Aorta (tissue), 5 donors: ENCODE data around the gene INAVA. TPM values are rescaled to one million over a fixed set of nuclear protein-coding genes. Genes with fewer than 3 reads are reported as not detected.

ENCODE experiments used
- ATAC-seq: fragments of 200-7000 bp; cut with Tn5 transposase; one replicate; pipeline ENCODE4 v1.9.1; 2022; ENCODE audit warnings: moderate library complexity; ENCODE audit not compliant: low FRiP score
- DNase-seq, 2 donors: peaks; one replicate each; pipeline ENCODE4 v3.0.0-alpha.2; 2020
- H3K27ac ChIP-seq, 2 donors: one replicate each; pipeline ENCODE4 v1.5.1; 2013; ENCODE audit warnings: low read length in 2 of 2, mild to moderate bottlenecking in 2 of 2, moderate library complexity in 2 of 2, control low read depth in 1 of 2, inconsistent platforms in 1 of 2, low read depth in 1 of 2
- H3K27me3 ChIP-seq, 2 donors: one replicate each; pipeline ENCODE4 v1.6.1; 2013; ENCODE audit warnings: control low read depth in 1 of 2, low read length in 1 of 2, mild to moderate bottlenecking in 1 of 2, moderate library complexity in 1 of 2; ENCODE audit not compliant: insufficient read depth in 2 of 2, control insufficient read depth in 1 of 2
- H3K36me3 ChIP-seq, 2 donors: one replicate each; pipeline ENCODE4 v1.6.1; 2013; ENCODE audit warnings: control low read depth in 1 of 2, low read length in 1 of 2, mild to moderate bottlenecking in 1 of 2; ENCODE audit not compliant: insufficient read depth in 2 of 2, control insufficient read depth in 1 of 2
- H3K4me1 ChIP-seq, 2 donors: one replicate each; pipeline ENCODE4 v1.6.1; 2013; ENCODE audit warnings: low read length in 2 of 2, control low read depth in 1 of 2, mild to moderate bottlenecking in 1 of 2, moderate library complexity in 1 of 2; ENCODE audit not compliant: insufficient read depth in 2 of 2, control insufficient read depth in 1 of 2
- H3K4me3 ChIP-seq, 2 donors: one replicate each; pipeline ENCODE4 v1.5.1; 2013; ENCODE audit warnings: low read length in 2 of 2, control low read depth in 1 of 2, mild to moderate bottlenecking in 1 of 2
- H3K9me3 ChIP-seq: one replicate; pipeline ENCODE4 v1.6.1; 2013; ENCODE audit warnings: mild to moderate bottlenecking, low read length; ENCODE audit not compliant: control insufficient read depth
- WGBS, 2 donors: extraction: QIAGEN DNeasy Blood & Tissue Kit; methylation state at CpG; one replicate each; pipeline ENCODE4 v1.1.7; 2013; 5-methylcytosine and 5-hydroxymethylcytosine counted together
- intact Hi-C, 2 donors: fragments of 100-400 bp; cut with DNase I; formaldehyde crosslinking; loops; one replicate each; pipeline versions ENCODE4 v1.14.2 to v1.15.0; 2022
- polyA plus RNA-seq, 2 donors: library from polyadenylated mRNA; stranded (reverse); fragments of 200-250 nt; gene quantifications; one replicate each; pipeline ENCODE4 v1.2.3, GENCODE V29; 2013
- total RNA-seq, 2 donors: library from RNA; stranded (reverse); fragmentation: NEBNext Ultra II Directional; extraction: Animal tissue kit (Norgen Biotek cat#: 25700); gene quantifications; one replicate each; pipeline ENCODE4 v1.2.1, GENCODE V29; 2021
- donor health status: healthy with polysubstance abuse.
- donor health status: Bipolar disorder and iron deficiency.
- donor health status: DM: no; HTN: no; CAD: no.
- donor health status: DM: no; HTN: no; CAD: no.
- donor health status: DM: yes; HTN: yes; CAD: no.

INAVA gene
- total and polyA plus RNA-seq, 4 donors = 0.36 to 23.3 (median 0.45) TPM

DNA sequence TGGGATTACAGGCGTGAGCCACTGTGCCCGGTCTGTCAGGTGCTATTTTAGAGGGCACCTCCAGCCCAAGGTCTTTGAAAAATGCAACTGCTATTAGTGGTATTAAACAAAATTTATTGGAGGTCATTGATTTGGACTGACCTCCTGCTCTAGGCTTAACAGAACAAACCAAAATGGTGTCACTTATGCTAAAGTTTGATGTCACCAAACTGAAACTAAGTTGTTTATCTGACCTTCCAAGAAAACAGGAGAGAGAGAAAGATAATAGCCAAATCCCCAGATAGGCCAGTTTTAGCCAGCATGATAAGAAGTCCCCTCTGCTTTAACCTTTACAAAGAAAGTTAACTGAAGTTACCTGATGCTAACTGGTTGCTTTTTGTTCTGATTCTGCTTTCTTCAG is 8.1 kb upstream of the INAVA start:
- ATAC-seq (no peak), DNase-seq (no peak)
- no peak overlapping the region for H3K4me3 ChIP-seq
- H3K4me1 ChIP-seq = no peaks in the 10 kb centered on the region
- H3K9me3 ChIP-seq = no peaks in the 10 kb centered on the region
- H3K27ac ChIP-seq = no peak overlapping the region
- intact Hi-C loops = no loop called here
- no peaks in the 10 kb centered on the region for H3K27me3 ChIP-seq
- WGBS, 2 donors = 92 to 98% methylated on average over 2 of the region's 2 CpGs
- no peaks in the 10 kb centered on the region for H3K36me3 ChIP-seq

DNA sequence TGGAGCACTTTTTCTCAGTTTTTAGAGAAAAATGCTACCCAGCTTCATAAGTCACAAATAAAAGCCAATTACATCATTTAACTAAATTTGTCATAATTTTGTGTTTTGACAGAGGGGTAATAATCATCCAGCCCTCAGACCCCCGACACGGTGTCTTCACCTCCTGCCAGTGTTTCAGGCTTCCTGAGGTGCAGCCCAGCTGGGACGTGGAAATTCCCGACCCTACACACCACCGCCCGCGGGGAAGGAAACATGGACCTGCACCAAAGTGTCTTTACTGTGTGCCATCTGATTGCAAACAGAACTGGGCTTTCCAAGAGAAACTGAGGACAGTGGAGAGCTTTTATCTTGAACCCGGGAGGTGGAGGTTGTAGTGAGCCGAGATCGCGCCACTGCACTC is 7.7 kb upstream of the INAVA start:
- Histone ChIP-seq H3K4me1 (no peaks in the 10 kb centered on the region), H3K27me3 (no peaks in the 10 kb centered on the region), H3K27ac (no peak overlapping the region), H3K9me3 (no peaks in the 10 kb centered on the region), H3K4me3 (no peak overlapping the region), H3K36me3 (no peaks in the 10 kb centered on the region)
- ATAC-seq (no peak), DNase-seq (peak in 1 of 2 donors; percentile 17)
- WGBS, 2 donors = 68 to 69% methylated on average over 11 of the region's 11 CpGs
- intact Hi-C loops = no loop called here

DNA sequence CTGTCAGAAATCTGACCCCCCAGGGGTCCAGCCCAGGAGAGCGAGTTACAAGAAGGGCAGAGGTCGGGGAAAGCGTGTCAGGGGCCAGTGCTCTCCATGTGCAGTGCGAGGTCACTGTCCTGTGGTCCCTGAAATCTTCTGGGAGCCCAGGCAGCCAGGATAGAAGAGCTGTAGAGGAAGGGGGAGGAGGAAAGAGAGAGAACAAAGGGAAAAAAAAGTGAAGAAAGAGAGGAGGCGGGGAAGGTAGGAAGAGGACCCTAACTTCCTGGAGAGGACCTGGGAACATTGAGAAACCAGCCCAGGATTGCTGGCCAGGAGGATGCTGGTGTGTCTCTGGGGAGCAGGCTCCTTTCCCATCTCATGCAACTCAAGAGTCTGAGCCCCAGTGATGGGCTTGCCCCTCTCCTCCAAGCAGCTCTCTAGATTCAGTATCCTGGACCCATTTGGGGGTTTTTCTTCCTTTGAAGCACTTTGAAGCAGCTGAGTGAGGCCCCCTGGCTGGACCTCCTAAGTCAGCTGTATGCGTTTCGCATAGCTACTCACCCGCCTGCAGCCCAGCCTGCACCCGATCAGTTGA is 6.8 kb upstream of the INAVA start:
- intact Hi-C loops = no loop called here
- Histone ChIP-seq H3K27me3 (no peaks in the 10 kb centered on the region), H3K36me3 (no peaks in the 10 kb centered on the region), H3K27ac (no peak overlapping the region), H3K4me1 (no peaks in the 10 kb centered on the region), H3K9me3 (no peaks in the 10 kb centered on the region), H3K4me3 (no peak overlapping the region)
- WGBS, 2 donors = 91 to 92% methylated on average over 9 of the region's 9 CpGs
- ATAC-seq (no peak), DNase-seq (no peak)

DNA sequence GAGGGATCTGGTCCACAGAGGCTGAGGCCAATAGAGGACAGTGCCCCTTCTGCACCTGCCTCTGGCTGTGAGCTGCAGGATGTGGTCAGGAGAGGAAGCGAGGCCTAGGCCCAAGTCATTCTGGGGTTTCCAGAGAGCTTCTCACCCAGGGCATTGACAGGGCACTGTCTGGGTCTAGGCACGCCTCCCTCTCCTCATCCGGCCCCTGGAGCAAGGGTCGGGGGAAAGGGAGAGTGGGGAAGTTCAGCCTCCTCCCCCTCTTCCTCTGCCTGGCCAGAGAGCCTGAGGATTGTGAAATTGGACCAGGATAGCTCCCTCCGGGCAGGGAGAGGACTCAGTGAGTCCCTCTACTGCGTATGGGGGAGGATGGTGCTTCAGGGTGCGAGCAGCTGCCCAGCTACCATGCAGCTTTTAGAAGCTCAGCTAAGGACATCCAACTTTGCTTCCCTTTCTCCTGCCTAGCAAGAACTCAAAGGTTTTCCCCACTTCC is 6.3 kb upstream of the INAVA start:
- DNase-seq (peak in 1 of 2 donors; percentile 47), ATAC-seq (peak; percentile 13)
- no peaks in the 10 kb centered on the region for H3K36me3 ChIP-seq
- H3K4me3 ChIP-seq = no peak overlapping the region
- intact Hi-C loops = no loop called here
- H3K27ac ChIP-seq = no peak overlapping the region
- 83 to 91% methylated on average over 7 of the region's 7 CpGs for WGBS, 2 donors
- no peaks in the 10 kb centered on the region for H3K9me3 ChIP-seq
- no peaks in the 10 kb centered on the region for H3K27me3 ChIP-seq
- no peaks in the 10 kb centered on the region for H3K4me1 ChIP-seq

DNA sequence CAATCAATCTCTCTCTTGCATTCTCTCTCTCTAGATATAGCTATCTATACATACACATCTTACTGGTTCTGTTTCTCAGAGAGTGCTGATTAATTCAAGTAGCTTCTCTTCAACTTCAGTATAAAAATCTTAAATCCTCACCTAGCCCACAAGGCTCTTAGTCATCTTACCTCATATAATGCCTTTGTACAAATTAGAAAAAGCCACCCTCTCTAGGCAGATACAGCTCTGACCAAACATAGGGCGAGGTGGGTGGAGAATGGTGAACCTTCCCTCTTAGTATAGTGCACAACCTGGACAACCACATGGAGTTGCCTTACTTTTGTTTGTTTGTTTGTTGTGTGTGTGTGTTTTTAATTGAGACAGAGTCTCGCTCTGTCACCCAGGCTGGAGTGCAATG is 5.1 kb upstream of the INAVA start:
- Histone ChIP-seq H3K4me1 (no peaks in the 10 kb centered on the region), H3K4me3 (no peak overlapping the region), H3K27ac (no peak overlapping the region), H3K9me3 (no peaks in the 10 kb centered on the region), H3K27me3 (no peaks in the 10 kb centered on the region), H3K36me3 (no peaks in the 10 kb centered on the region)
- WGBS, 2 donors = 94 to 96% methylated on average over 2 of the region's 2 CpGs
- intact Hi-C loops = no loop called here
- ATAC-seq (no peak), DNase-seq (no peak)

DNA sequence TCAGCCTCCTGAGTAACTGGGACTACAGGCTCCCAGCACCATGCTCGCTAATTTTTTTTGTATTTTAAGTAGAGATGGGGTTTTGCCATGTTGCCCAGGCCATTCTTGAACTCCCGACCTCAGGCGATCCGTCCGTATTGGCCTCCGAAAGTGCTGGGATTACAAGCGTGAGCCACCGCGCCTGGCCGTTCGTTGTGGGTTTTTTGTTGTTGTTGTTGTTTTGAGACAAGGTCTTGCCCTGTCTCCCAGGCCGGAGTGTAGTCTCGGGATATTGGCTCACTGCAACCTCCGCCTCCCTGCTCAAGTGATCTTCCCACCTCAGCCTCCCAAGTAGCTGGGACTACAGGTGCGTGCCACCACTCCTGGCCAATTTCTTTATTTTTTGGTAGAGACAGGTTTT is 4.7 kb upstream of the INAVA start:
- Histone ChIP-seq H3K9me3 (no peaks in the 10 kb centered on the region), H3K27me3 (no peaks in the 10 kb centered on the region), H3K4me3 (no peak overlapping the region), H3K27ac (no peak overlapping the region), H3K36me3 (no peaks in the 10 kb centered on the region), H3K4me1 (no peaks in the 10 kb centered on the region)
- ATAC-seq (no peak), DNase-seq (peak in 1 of 2 donors; percentile 36)
- intact Hi-C loops = no loop called here
- WGBS, 2 donors = 94 to 95% methylated on average over 15 of the region's 15 CpGs

DNA sequence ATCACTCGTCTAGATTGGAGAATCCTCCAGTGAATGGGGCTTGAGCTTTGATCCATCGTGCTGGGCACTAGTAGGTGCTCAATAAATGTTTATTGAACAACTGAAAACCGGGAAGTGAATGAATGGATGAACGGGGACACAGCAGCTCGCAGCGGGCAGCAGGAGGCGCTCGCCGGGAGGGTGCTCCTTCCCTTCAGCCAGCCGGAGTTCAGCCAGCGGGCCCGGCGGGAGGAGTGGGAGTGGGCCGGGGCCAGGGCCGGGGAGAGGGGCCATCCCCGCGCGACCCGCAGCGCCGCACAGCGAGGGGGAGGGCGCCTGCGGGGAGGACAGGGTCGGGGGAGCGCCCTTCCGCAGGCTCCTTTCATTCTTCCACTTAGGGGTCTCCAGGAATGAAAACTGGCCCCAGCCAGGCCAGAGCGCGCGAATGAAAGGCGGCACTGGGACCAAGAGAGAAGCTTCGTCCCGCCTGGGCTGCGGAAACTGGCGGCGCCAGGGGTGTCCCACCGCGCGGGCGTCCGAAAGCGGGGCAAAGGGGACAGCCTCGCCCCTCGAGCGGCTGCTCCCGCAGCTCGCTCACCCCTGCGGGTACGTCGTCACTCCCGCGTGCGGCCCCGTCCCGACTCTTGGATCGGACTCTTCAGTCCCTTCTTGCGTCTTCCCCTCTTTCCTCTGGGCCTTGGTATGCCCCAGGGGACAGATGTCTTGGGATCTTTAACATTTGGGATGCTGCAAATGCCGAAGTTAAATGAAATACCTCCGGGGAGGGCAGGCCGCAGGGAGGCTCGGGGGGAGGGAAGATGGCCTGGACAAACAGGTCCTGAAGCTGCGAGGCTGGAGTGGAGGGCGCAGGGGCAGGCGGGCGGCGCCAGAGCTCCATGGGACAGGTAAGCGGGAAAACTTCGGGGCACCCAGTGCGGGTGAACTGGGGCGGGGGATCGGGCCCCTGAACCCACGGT is 3.6 kb upstream of the INAVA start:
- Histone ChIP-seq H3K9me3 (no peaks in the 10 kb centered on the region), H3K36me3 (no peaks in the 10 kb centered on the region), H3K27me3 (no peaks in the 10 kb centered on the region), H3K27ac (no peak overlapping the region), H3K4me1 (no peaks in the 10 kb centered on the region), H3K4me3 (peak overlapping the region; percentile 18 to 42)
- DNase-seq = peak; percentile 58 to 80
- WGBS, 2 donors = 1 to 3% methylated on average over 62 to 72 of the region's 72 CpGs
- intact Hi-C loops = no loop called here
- peak; percentile 72 for ATAC-seq

DNA sequence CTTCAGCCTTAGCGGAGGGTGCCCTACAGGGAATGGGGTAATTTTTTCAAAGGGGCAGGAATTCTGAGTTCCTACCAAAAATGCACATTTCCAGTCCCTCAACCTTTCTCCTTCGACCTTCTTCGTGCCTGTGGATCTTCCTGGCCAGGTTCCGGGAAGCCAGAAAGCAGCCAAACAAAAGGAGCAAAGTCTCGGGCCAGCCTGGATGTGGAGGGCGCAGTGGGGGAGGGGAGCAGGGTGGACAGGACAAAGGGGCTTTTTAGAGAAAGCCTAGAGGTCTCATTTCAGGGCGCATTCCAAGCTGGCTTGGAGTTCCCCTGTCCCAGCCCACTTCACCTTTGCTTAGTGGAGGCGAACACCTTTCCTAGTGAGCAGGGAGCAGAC is 2.9 kb upstream of the INAVA start:
- intact Hi-C loops = no loop called here
- H3K36me3 ChIP-seq = no peaks in the 10 kb centered on the region
- no peaks in the 10 kb centered on the region for H3K27me3 ChIP-seq
- 24 to 28% methylated on average over 8 of the region's 8 CpGs for WGBS, 2 donors
- DNase-seq = peak in 1 of 2 donors; percentile 40
- no peaks in the 10 kb centered on the region for H3K9me3 ChIP-seq
- no peak overlapping the region for H3K4me3 ChIP-seq
- no peak overlapping the region for H3K27ac ChIP-seq
- ATAC-seq = no peak
- no peaks in the 10 kb centered on the region for H3K4me1 ChIP-seq

DNA sequence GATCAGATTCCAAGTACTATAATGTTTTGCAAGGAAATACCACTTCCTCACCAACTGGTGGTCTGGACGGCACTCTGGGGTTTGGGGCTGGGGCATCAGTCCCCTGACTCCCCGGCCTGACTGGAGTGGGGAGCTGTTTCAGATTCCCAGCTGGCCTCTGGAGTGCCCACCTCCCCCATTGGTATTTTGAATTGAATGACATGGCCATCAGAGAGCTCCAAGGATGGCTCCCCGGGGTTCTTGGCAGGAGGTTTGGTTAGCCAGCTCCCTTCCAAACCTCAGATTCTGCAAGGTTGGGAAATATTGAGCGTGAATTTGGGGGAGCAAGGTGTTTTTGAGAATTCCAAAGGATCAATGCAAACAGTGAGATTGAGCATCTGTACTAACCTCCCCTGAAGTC is 2.2 kb upstream of the INAVA start:
- Histone ChIP-seq H3K36me3 (no peaks in the 10 kb centered on the region), H3K9me3 (no peaks in the 10 kb centered on the region), H3K27me3 (no peaks in the 10 kb centered on the region), H3K4me3 (no peak overlapping the region), H3K4me1 (no peaks in the 10 kb centered on the region), H3K27ac (no peak overlapping the region)
- DNase-seq (no peak), ATAC-seq (no peak)
- WGBS, 2 donors = 78 to 82% methylated on average over 4 of the region's 4 CpGs
- intact Hi-C loops = no loop called here
